ENCODE results near the gene KSR2. TPM values are rescaled to one million over a fixed set of nuclear protein-coding genes. Genes with fewer than 3 reads are reported as not detected.

The KSR2 gene
- total and polyA plus RNA-seq, 10 of the 15 experiments (the other 5 are each of a cell fraction or from before 2014, with no cell fraction given) = under 0.01 to 1.5 (median 0.01) TPM; not detected in 3

DNA sequence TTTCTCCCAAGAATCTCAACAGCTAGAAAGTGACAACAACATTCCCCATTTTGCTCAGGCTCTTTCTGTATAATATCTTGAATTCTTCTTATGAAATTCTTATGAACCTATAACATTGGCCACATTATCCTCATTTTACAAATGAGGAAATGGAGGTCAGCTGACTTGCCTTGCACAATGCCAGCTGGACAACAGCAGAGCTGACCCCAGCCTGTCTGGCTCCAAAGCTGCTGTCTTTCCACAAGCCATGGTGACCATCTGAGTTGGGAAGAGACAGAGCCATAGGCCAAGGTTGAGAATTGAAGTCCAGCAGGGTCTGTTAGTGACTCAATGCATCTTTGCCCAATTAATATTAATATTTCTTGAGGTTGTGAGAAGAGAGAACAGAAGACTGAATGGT, 87.3 kb downstream of the KSR2 start:
- POLR2A ChIA-PET = no interaction called here
- no peaks in the 10 kb centered on the region for H3K36me3 ChIP-seq (ENCODE audit: control insufficient read depth in 2 of 2, insufficient read depth in 2 of 2, low read length in 1 of 2)
- RAD21 ChIA-PET (ENCODE audit: unreplicated experiment) = no interaction called here
- intact Hi-C loops (cut with micrococcal nuclease; ENCODE audit: unreplicated experiment) = no loop called here
- H3K4me3 ChIP-seq = no peak overlapping the region
- H3K9ac ChIP-seq (ENCODE audit: control insufficient read depth, insufficient read depth, low read length) = no peak overlapping the region
- H3K4me2 ChIP-seq (ENCODE audit: control insufficient read depth, insufficient read depth) = no peak overlapping the region
- H3K4me1 ChIP-seq (ENCODE audit: control insufficient read depth, insufficient read depth, low read length) = no peaks in the 10 kb centered on the region
- DNase-seq (ENCODE audit: low read depth, low spot score) (no peak), FAIRE-seq (no peak), ATAC-seq (no peak)
- no peak overlapping the region for H2AFZ ChIP-seq (ENCODE audit: control insufficient read depth, low read depth, low read length)
- in situ Hi-C loops (cut with MboI) = no loop called here
- no peak overlapping the region for H3K27ac ChIP-seq (ENCODE audit: control insufficient read depth, insufficient read depth)
- TF ChIP-seq STAT3 (IDR thresholded peaks at IDR 0.05; ENCODE audit: low read depth, low read length) (no peak), RAD21 (IDR thresholded peaks at IDR 0.05; ENCODE audit: insufficient read depth, low read depth, low read length) (no peak), KLF5 (IDR thresholded peaks at IDR 0.05; ENCODE audit: partially characterized antibody) (no peak), ASH2L (IDR thresholded peaks at IDR 0.05; ENCODE audit: borderline replicate concordance, low read depth) (no peak), FOXK2 (IDR thresholded peaks at IDR 0.05) (no peak)
- TF ChIP-seq, protein P1, sequence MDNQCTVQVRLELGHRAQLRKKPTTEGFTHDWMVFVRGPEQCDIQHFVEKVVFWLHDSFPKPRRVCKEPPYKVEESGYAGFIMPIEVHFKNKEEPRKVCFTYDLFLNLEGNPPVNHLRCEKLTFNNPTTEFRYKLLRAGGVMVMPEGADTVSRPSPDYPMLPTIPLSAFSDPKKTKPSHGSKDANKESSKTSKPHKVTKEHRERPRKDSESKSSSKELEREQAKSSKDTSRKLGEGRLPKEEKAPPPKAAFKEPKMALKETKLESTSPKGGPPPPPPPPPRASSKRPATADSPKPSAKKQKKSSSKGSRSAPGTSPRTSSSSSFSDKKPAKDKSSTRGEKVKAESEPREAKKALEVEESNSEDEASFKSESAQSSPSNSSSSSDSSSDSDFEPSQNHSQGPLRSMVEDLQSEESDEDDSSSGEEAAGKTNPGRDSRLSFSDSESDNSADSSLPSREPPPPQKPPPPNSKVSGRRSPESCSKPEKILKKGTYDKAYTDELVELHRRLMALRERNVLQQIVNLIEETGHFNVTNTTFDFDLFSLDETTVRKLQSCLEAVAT (IDR thresholded peaks at IDR 0.05) = no peak
- TF ChIP-seq, protein P2, sequence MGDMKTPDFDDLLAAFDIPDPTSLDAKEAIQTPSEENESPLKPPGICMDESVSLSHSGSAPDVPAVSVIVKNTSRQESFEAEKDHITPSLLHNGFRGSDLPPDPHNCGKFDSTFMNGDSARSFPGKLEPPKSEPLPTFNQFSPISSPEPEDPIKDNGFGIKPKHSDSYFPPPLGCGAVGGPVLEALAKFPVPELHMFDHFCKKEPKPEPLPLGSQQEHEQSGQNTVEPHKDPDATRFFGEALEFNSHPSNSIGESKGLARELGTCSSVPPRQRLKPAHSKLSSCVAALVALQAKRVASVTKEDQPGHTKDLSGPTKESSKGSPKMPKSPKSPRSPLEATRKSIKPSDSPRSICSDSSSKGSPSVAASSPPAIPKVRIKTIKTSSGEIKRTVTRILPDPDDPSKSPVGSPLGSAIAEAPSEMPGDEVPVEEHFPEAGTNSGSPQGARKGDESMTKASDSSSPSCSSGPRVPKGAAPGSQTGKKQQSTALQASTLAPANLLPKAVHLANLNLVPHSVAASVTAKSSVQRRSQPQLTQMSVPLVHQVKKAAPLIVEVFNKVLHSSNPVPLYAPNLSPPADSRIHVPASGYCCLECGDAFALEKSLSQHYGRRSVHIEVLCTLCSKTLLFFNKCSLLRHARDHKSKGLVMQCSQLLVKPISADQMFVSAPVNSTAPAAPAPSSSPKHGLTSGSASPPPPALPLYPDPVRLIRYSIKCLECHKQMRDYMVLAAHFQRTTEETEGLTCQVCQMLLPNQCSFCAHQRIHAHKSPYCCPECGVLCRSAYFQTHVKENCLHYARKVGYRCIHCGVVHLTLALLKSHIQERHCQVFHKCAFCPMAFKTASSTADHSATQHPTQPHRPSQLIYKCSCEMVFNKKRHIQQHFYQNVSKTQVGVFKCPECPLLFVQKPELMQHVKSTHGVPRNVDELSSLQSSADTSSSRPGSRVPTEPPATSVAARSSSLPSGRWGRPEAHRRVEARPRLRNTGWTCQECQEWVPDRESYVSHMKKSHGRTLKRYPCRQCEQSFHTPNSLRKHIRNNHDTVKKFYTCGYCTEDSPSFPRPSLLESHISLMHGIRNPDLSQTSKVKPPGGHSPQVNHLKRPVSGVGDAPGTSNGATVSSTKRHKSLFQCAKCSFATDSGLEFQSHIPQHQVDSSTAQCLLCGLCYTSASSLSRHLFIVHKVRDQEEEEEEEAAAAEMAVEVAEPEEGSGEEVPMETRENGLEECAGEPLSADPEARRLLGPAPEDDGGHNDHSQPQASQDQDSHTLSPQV (IDR thresholded peaks at IDR 0.05) = no peak
- TF ChIP-seq, protein P3, sequence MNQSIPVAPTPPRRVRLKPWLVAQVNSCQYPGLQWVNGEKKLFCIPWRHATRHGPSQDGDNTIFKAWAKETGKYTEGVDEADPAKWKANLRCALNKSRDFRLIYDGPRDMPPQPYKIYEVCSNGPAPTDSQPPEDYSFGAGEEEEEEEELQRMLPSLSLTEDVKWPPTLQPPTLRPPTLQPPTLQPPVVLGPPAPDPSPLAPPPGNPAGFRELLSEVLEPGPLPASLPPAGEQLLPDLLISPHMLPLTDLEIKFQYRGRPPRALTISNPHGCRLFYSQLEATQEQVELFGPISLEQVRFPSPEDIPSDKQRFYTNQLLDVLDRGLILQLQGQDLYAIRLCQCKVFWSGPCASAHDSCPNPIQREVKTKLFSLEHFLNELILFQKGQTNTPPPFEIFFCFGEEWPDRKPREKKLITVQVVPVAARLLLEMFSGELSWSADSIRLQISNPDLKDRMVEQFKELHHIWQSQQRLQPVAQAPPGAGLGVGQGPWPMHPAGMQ (IDR thresholded peaks at IDR 0.05; ENCODE audit: borderline replicate concordance) = no peak
- H4K20me1 ChIP-seq (ENCODE audit: control insufficient read depth, insufficient read depth) = no peaks in the 10 kb centered on the region
- CTCF ChIA-PET = interaction anchor here (1.1 kb wide), 1 partner anchor 25 kb away, joined by 3 read pairs; no protein-coding TSS in a partner anchor
- no TSS peak for BruUV-seq (replicated peaks)
- H3K9me3 ChIP-seq (replicated peaks; ENCODE audit: control insufficient read depth, insufficient read depth, low read length) = no peaks in the 10 kb centered on the region; the same call in 2 of the 3 replicates
- H3K27me3 ChIP-seq (replicated peaks in 1 of 2; ENCODE audit: control insufficient read depth in 2 of 2, insufficient read depth in 2 of 2, low read length in 1 of 2) = no peaks in the 10 kb centered on the region
- no peaks in the 10 kb centered on the region for H3K79me2 ChIP-seq (ENCODE audit: control insufficient read depth, insufficient read depth, low read length)
- SMC1A ChIA-PET (ENCODE audit: uncharacterized antibody, unreplicated experiment) = no interaction called here

All from GM12878 (cell line).